Measurements from ENCODE around the gene HOXC4. TPM values are rescaled to one million over a fixed set of nuclear protein-coding genes. Genes with fewer than 3 reads are reported as not detected.
"Not testable (repeated sequence)": the region's sequence is repeated elsewhere in the genome, so short reads cannot be mapped to it uniquely, and the experiment has no call there.

The HOXC4 gene
- total and polyA plus RNA-seq, 2 experiments from 2014 or later = 2.2 to 3.1 TPM

GRCh38 chr12:54040648-54041047, 13.0 kb upstream of the HOXC4 start:
- no peaks in the 10 kb centered on the region for H3K9me2 ChIP-seq (ENCODE audit: insufficient read depth)
- no peak for TF ChIP-seq EZH2 (IDR thresholded peaks at IDR 0.05; ENCODE audit: insufficient read depth, poor library complexity, severe bottlenecking)
- TF ChIP-seq EZH2phosphoT487 (IDR thresholded peaks at IDR 0.05; ENCODE audit: insufficient read depth, low read depth) = no peak
- H3K9me3 ChIP-seq (ENCODE audit: low read depth) = no peaks in the 10 kb centered on the region
- no peak overlapping the region for H2AFZ ChIP-seq
- no peak overlapping the region for H3K4me2 ChIP-seq (ENCODE audit: unreplicated experiment)
- in situ Hi-C loops (cut with MboI) = no loop called here
- peaks cover 13% of the 10 kb centered on the region for H3K4me1 ChIP-seq (ENCODE audit: insufficient read depth)
- H3K27ac ChIP-seq = no peak overlapping the region
- peaks cover 38% of the 10 kb centered on the region for H3K79me2 ChIP-seq (ENCODE audit: insufficient read depth)
- no peaks in the 10 kb centered on the region for H3K36me3 ChIP-seq (ENCODE audit: low read depth)
- no peaks in the 10 kb centered on the region for H4K20me1 ChIP-seq (ENCODE audit: insufficient read depth)
- H3K4me3 ChIP-seq = no peak overlapping the region
- H3K9ac ChIP-seq = no peak overlapping the region
- DNase-seq = no peak
- H3K27me3 ChIP-seq (replicated peaks; ENCODE audit: insufficient read depth) = no peaks in the 10 kb centered on the region
- no peaks in the 10 kb centered on the region for H3F3A ChIP-seq (ENCODE audit: insufficient read depth)
- 89 to 91% methylated on average over 3 of the region's 3 CpGs for WGBS, 2 experiments (ENCODE audit: low coverage in 1 of 2, low lambda C conversion rate in 2 of 2, missing lambda C conversion rate in 2 of 2)

DNA sequence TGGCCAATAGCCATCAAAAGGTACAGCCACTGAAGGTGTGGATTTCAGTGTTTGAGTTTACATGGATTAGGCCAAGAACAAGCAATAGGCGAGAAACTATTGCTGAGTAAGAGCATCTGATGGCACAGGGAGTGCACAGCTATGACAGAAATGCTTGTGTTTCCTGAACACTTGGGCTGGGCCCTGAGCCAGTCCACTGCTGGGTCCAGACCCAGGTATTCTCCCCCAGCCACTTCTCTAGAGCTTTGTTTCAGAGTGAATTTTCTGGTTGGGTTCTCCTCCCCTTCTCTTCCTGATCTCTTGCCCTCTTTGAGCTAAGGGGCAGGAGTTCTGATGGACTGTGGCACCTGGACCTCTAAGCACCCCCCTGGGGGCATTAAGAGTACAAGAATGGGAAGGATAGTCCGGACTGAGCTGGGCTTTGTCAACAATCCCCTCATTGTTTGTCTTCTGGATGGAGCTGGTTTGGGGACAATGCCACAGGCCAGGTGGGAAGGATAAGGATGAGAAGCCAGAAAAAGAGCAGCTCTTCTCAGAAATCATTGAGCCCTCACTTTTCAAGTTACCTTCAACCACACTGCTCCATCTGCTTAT, 12.4 kb upstream of the HOXC4 start:
- Histone ChIP-seq H3K27ac (no peak overlapping the region), H3K4me1 (ENCODE audit: insufficient read depth) (peaks cover 13% of the 10 kb centered on the region), H3K36me3 (ENCODE audit: low read depth) (no peaks in the 10 kb centered on the region), H3K9me2 (ENCODE audit: insufficient read depth) (no peaks in the 10 kb centered on the region), H2AFZ (no peak overlapping the region), H4K20me1 (ENCODE audit: insufficient read depth) (no peaks in the 10 kb centered on the region), H3K4me2 (ENCODE audit: unreplicated experiment) (no peak overlapping the region), H3K4me3 (no peak overlapping the region), H3K27me3 (replicated peaks; ENCODE audit: insufficient read depth) (no peaks in the 10 kb centered on the region), H3K79me2 (ENCODE audit: insufficient read depth) (peaks cover 33% of the 10 kb centered on the region), H3K9ac (no peak overlapping the region), H3F3A (ENCODE audit: insufficient read depth) (no peaks in the 10 kb centered on the region), H3K9me3 (ENCODE audit: low read depth) (no peaks in the 10 kb centered on the region)
- no peak for TF ChIP-seq EZH2phosphoT487 (IDR thresholded peaks at IDR 0.05; ENCODE audit: insufficient read depth, low read depth)
- TF ChIP-seq EZH2 (IDR thresholded peaks at IDR 0.05; ENCODE audit: insufficient read depth, poor library complexity, severe bottlenecking) = no peak
- in situ Hi-C loops (cut with MboI) = no loop called here
- DNase-seq = no peak
- 70 to 71% methylated on average over 2 of the region's 2 CpGs for WGBS, 2 experiments (ENCODE audit: low coverage in 1 of 2, low lambda C conversion rate in 2 of 2, missing lambda C conversion rate in 2 of 2)

- not testable (repeated sequence) for DNase-seq
- WGBS, 2 experiments (ENCODE audit: low coverage in 1 of 2, low lambda C conversion rate in 2 of 2, missing lambda C conversion rate in 2 of 2) = 80 to 85% methylated on average over 6 of the region's 6 CpGs
These were observed 11.6 kb upstream of the HOXC4 start for GRCh38 chr12:54042033-54042432.

DNA sequence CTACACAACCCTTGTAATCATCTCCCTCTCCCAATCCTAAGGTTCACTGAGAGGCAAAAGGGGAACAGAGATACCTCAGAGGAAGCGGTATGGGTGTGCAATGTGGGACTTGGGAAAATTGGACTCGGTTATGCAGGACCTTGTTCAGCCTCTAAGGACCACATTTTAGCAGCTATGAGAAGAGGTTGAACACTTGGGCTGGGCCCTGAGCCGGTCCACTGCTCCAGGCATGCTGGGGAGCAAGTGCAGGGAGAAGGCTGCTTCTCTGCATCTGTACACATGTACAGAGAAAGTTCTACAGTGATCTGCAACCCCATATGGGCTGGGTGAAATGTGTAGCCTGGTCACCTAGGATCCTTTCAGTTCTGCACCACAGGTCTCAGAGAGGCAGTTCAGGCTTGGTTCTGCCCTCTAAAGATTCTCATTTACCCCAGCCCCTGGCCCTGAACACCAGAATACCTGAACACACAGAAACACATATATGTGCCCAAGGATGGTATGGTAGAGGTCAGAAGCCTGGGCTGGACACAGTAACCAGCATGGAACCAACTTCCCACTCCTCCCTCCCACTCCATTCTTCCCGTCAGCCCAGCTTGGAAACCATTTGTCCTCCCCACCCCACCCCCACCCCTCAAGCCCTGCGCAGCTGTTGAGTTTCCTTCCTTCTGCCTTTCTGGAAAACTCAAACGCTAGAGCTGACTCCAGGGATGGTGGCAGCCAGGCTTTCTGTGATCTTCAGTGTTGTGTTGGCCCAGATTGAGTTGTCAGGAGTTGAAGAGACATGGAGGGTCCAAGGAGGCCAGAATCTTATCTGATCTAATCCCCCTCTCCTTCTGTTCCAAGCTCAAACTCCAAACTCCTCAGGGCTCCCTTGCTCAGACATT, 10.4 kb upstream of the HOXC4 start:
- no peak overlapping the region for H3K4me2 ChIP-seq (ENCODE audit: unreplicated experiment)
- H3K27ac ChIP-seq = no peak overlapping the region
- no peak overlapping the region for H2AFZ ChIP-seq
- H3F3A ChIP-seq (ENCODE audit: insufficient read depth) = no peaks in the 10 kb centered on the region
- 64 to 71% methylated on average over 6 of the region's 6 CpGs for WGBS, 2 experiments (ENCODE audit: low coverage in 1 of 2, low lambda C conversion rate in 2 of 2, missing lambda C conversion rate in 2 of 2)
- H3K4me1 ChIP-seq (ENCODE audit: insufficient read depth) = peaks cover 9% of the 10 kb centered on the region; the same call in 1 of the 2 replicates
- H3K36me3 ChIP-seq (ENCODE audit: low read depth) = no peaks in the 10 kb centered on the region
- TF ChIP-seq EZH2 (IDR thresholded peaks at IDR 0.05; ENCODE audit: insufficient read depth, poor library complexity, severe bottlenecking) (no peak), EZH2phosphoT487 (IDR thresholded peaks at IDR 0.05; ENCODE audit: insufficient read depth, low read depth) (no peak)
- DNase-seq = no peak
- no peaks in the 10 kb centered on the region for H3K9me3 ChIP-seq (ENCODE audit: low read depth)
- H3K9ac ChIP-seq = no peak overlapping the region
- no peak overlapping the region for H3K4me3 ChIP-seq
- H4K20me1 ChIP-seq (ENCODE audit: insufficient read depth) = no peaks in the 10 kb centered on the region
- no peaks in the 10 kb centered on the region for H3K27me3 ChIP-seq (replicated peaks; ENCODE audit: insufficient read depth)
- in situ Hi-C loops (cut with MboI) = no loop called here
- H3K9me2 ChIP-seq (ENCODE audit: insufficient read depth) = no peaks in the 10 kb centered on the region
- peaks cover 28% of the 10 kb centered on the region for H3K79me2 ChIP-seq (ENCODE audit: insufficient read depth)

More at GRCh38 chr12:54042033-54042432, 11.6 kb upstream of the HOXC4 start:
- H4K20me1 ChIP-seq (ENCODE audit: insufficient read depth); H3K4me2 ChIP-seq (ENCODE audit: unreplicated experiment); H3K27me3 ChIP-seq (replicated peaks; ENCODE audit: insufficient read depth); in situ Hi-C loops (cut with MboI); H3K9me3 ChIP-seq (ENCODE audit: low read depth); H3K4me1 ChIP-seq (ENCODE audit: insufficient read depth); H3K4me3 ChIP-seq; H3K9me2 ChIP-seq (ENCODE audit: insufficient read depth); H3F3A ChIP-seq (ENCODE audit: insufficient read depth); H2AFZ ChIP-seq; H3K36me3 ChIP-seq (ENCODE audit: low read depth); H3K9ac ChIP-seq; H3K27ac ChIP-seq: not testable (repeated sequence)
- H3K79me2 ChIP-seq (ENCODE audit: insufficient read depth) = peaks cover 28% of the 10 kb centered on the region

Measured in GM23248 (cell line).